ENCODE measurements around the gene PKM. TPM values are rescaled to one million over a fixed set of nuclear protein-coding genes. Genes with fewer than 3 reads are reported as not detected.
"Not testable (repeated sequence)": the region's sequence is repeated elsewhere in the genome, so short reads cannot be mapped to it uniquely, and the experiment has no call there.

Gene PKM
- total RNA-seq, 2 donors from 2014 or later, result 2,229 to 3,912 TPM

DNA sequence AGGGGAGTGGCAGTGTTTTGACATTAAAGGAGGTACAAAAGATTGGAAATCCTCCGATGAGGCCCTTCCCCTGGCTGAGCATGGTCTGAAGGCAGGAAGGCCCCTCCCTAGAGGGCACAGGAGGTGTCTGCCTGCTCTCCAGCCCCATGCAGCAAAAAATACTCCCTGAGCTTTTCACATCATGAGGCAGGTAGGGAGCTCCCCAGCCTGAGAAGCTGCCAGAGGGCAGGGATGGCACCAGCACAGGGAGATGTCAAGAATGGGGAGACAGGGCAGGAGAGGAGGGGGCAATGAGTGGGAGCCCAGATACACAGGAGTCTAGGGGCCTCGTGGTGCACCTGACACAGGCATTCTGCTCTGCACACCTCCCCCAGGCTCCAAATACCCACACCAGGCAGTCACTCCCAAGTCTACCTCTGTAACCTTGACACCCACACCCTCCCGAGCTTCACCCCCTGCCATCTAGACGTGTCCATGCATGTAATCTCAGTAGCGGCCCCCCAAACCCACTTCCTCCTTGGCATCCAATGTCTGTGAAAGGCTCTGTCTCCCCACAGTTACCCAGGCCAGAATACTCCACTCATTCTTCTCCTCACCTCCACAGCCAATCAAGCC lies 56.3 kb downstream of the PKM start:
- Mint-ChIP-seq H3K27ac (no peak overlapping the region), H3K36me3 (no peaks in the 10 kb centered on the region), H3K4me3 (no peak overlapping the region), H3K4me1 (ENCODE audit: low read depth in 2 of 2) (no peaks in the 10 kb centered on the region), H3K9me3 (no peaks in the 10 kb centered on the region), H3K27me3 (peaks cover 9 to 10% of the 10 kb centered on the region in 2 donors)
- DNase-seq (ENCODE audit: low spot score) (no peak), ATAC-seq (peak in 1 of 2 donors; percentile 30)

DNA sequence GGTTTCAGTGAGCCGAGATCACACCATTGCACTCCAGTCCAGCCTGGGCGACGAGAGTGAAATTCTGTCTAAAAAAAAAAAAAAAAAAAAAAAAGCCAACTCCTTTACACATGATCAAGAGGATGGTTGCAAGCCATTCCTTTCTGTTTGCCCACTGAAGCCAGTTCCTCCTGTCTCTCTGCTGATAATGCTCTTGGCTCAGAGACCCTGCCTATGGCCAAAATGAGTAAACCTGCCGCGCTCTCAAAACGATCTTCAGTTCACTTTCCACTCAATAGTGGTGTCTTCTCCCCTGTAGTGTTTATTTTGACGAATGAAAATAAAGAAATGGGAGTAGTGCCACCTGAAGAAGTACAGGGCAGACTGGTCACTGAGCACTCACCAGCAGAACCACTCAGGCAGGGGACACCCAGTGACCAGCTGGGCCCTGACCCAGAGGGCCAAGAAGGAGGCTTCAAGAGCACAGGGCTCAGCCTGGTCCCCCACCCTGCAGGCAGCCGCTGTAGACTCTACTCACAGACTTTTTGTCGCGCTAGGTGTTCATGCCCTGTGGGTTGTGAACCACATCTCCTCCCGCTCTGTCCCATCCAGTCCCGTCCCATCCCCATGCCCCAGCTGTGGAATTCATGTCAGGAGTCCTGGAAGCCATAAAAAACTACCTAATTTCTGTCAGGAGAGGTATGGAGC lies 57.0 kb downstream of the PKM start:
- no peak overlapping the region for H3K27ac Mint-ChIP-seq
- DNase-seq (ENCODE audit: low spot score) (no peak), ATAC-seq (peak in 1 of 2 donors; percentile 3)
- peaks cover 9 to 10% of the 10 kb centered on the region in 2 donors for H3K27me3 Mint-ChIP-seq
- peaks cover 0 to 3% of the 10 kb centered on the region in 2 donors for H3K4me1 Mint-ChIP-seq (ENCODE audit: low read depth in 2 of 2)
- H3K4me3 Mint-ChIP-seq, result no peak overlapping the region
- no peaks in the 10 kb centered on the region for H3K9me3 Mint-ChIP-seq
- H3K36me3 Mint-ChIP-seq, result no peaks in the 10 kb centered on the region

GRCh38 chr15:72173401-72173800 lies 57.6 kb downstream of the PKM start:
- Mint-ChIP-seq H3K9me3 (no peaks in the 10 kb centered on the region), H3K4me1 (ENCODE audit: low read depth in 2 of 2) (peaks cover 0 to 6% of the 10 kb centered on the region in 2 donors), H3K4me3 (no peak overlapping the region), H3K27me3 (peaks cover 9 to 10% of the 10 kb centered on the region in 2 donors), H3K36me3 (no peaks in the 10 kb centered on the region), H3K27ac (no peak overlapping the region)
- no peak for ATAC-seq
- DNase-seq (ENCODE audit: low spot score), result no peak

DNA sequence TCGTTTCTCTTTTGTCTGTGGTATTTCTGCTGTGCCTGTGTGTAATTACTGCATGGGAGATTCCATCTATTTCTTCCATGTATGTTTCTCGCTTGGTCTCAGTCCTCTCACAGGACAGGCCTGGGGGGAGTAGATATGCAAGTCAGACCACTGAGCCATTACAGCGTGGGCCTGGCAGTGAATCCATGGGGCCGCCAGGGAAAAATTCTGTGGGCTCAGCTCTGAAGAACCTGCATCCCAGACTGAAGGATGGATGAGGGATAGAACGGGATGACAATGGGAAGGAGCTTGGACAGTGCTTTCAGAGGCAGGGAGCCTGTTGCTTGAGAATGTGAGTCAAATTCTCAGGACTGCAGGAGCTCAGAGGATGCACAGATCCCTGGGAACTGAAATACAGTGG lies 58.2 kb downstream of the PKM start:
- Mint-ChIP-seq H3K27me3 (peaks cover 9 to 10% of the 10 kb centered on the region in 2 donors), H3K9me3 (no peaks in the 10 kb centered on the region), H3K36me3 (no peaks in the 10 kb centered on the region), H3K4me1 (ENCODE audit: low read depth in 2 of 2) (peaks cover 0 to 9% of the 10 kb centered on the region in 2 donors), H3K27ac (no peak overlapping the region), H3K4me3 (no peak overlapping the region)
- DNase-seq (ENCODE audit: low spot score) (no peak), ATAC-seq (no peak)

- not testable (repeated sequence) for H3K27ac Mint-ChIP-seq; H3K36me3 Mint-ChIP-seq; ATAC-seq; H3K9me3 Mint-ChIP-seq; H3K4me3 Mint-ChIP-seq; H3K27me3 Mint-ChIP-seq; H3K4me1 Mint-ChIP-seq (ENCODE audit: low read depth in 2 of 2); DNase-seq (ENCODE audit: low spot score)
These were observed 59.0 kb downstream of the PKM start for GRCh38 chr15:72171978-72172377.

GRCh38 chr15:72170691-72171090 lies 60.3 kb downstream of the PKM start:
- H3K36me3 Mint-ChIP-seq, result no peaks in the 10 kb centered on the region
- no peak overlapping the region for H3K27ac Mint-ChIP-seq
- H3K4me3 Mint-ChIP-seq, result no peak overlapping the region
- peaks cover 0 to 9% of the 10 kb centered on the region in 2 donors for H3K4me1 Mint-ChIP-seq (ENCODE audit: low read depth in 2 of 2)
- no peaks in the 10 kb centered on the region for H3K9me3 Mint-ChIP-seq
- ATAC-seq (no peak), DNase-seq (ENCODE audit: low spot score) (no peak)
- H3K27me3 Mint-ChIP-seq, result peaks cover 9 to 12% of the 10 kb centered on the region in 2 donors

DNA sequence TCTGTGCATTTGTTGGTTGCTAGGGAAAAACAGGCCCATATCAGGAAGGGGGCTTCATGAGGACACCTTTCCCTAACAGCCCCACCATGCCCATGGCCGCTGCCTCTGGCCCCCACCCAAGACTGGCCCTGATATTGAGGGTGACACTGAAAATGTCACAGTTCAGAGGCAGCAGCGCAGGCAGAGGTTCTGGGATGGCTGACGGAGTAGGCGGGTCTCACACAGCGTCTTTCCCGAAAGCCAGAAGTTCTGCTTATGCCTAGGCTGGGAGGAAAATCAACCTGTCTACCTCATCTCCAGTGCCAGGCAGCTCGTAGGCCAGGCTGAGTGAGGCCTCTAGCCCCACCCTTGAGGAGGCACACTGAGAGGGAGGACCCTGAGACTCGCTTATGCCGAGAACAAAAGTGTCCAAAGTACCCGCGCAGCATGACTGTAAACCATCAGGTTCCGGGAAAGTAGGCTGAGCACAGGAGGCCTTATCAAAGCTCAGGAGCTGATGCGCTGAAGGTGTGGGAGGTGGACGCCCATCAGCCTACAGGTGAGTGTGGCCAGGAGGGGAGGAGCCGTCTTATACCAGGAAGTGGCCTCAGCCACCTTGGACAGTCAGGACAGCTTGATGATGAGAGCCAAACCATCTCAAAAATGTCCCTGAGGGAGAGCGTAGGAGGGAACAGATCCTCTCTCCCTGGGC lies 60.9 kb downstream of the PKM start:
- H3K36me3 Mint-ChIP-seq, result no peaks in the 10 kb centered on the region
- no peaks in the 10 kb centered on the region for H3K9me3 Mint-ChIP-seq
- DNase-seq (ENCODE audit: low spot score) (no peak), ATAC-seq (no peak)
- no peak overlapping the region for H3K4me3 Mint-ChIP-seq
- peaks cover 0 to 9% of the 10 kb centered on the region in 2 donors for H3K4me1 Mint-ChIP-seq (ENCODE audit: low read depth in 2 of 2)
- peaks cover 3 to 6% of the 10 kb centered on the region in 2 donors for H3K27me3 Mint-ChIP-seq
- no peak overlapping the region for H3K27ac Mint-ChIP-seq

DNA sequence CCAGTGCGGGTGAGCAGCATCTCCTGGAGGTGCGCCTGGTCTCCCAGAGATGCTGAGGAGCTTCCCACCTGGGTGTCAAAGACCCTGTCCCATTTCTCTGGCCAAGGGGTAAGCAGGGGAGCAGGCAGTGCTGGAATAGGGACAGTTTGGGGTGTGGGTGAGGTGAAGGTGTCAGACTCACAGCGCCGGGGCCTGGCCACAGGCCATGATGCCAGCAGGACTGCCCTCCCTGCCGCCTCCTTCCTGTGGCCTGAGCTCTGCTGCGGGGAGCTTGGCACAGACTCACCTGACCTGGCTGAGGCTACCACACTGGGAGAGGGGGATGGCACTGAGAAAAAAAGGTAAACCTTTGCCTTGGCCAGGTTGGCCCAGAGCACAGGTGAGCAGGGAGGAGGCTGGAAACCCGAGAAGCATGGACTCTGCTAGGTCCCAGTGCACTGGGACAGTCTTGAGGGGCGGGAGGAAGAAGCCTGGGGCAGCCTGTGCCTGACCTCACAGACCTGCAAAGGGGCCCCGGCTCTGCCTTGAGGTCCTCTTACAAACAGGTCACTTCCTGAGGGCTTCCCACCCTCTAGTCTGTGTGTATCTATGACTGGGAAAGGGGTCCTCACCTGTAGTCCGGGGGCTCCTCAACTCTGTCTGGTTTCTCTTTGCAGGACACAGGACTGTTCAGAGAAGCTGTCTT lies 61.6 kb downstream of the PKM start:
- Mint-ChIP-seq H3K4me1 (ENCODE audit: low read depth in 2 of 2) (peaks cover 0 to 9% of the 10 kb centered on the region in 2 donors), H3K27ac (no peak overlapping the region), H3K36me3 (no peaks in the 10 kb centered on the region), H3K27me3 (peaks cover 0 to 3% of the 10 kb centered on the region in 2 donors), H3K9me3 (no peaks in the 10 kb centered on the region), H3K4me3 (no peak overlapping the region)
- ATAC-seq, result peak in 1 of 2 donors; percentile 11
- no peak for DNase-seq (ENCODE audit: low spot score)

- peaks cover 0 to 3% of the 10 kb centered on the region in 2 donors for H3K27me3 Mint-ChIP-seq
- no peaks in the 10 kb centered on the region for H3K9me3 Mint-ChIP-seq
- H3K27ac Mint-ChIP-seq, result no peak overlapping the region
- H3K4me1 Mint-ChIP-seq (ENCODE audit: low read depth in 2 of 2), result peaks cover 0 to 9% of the 10 kb centered on the region in 2 donors
- ATAC-seq (no peak), DNase-seq (ENCODE audit: low spot score) (no peak)
- no peak overlapping the region for H3K4me3 Mint-ChIP-seq
- no peaks in the 10 kb centered on the region for H3K36me3 Mint-ChIP-seq
These were observed 62.2 kb downstream of the PKM start for GRCh38 chr15:72168808-72169190.

- Mint-ChIP-seq H3K36me3 (no peaks in the 10 kb centered on the region), H3K27ac (no peak overlapping the region), H3K4me1 (ENCODE audit: low read depth in 2 of 2) (peaks cover 0 to 9% of the 10 kb centered on the region in 2 donors), H3K27me3 (peaks cover 0 to 3% of the 10 kb centered on the region in 2 donors), H3K4me3 (no peak overlapping the region), H3K9me3 (no peaks in the 10 kb centered on the region)
- ATAC-seq (no peak), DNase-seq (ENCODE audit: low spot score) (no peak)
These were observed 62.7 kb downstream of the PKM start for GRCh38 chr15:72168131-72168807.

- H3K36me3 Mint-ChIP-seq, result no peaks in the 10 kb centered on the region
- ATAC-seq (no peak), DNase-seq (ENCODE audit: low spot score) (no peak)
- no peak overlapping the region for H3K27ac Mint-ChIP-seq
- H3K9me3 Mint-ChIP-seq, result no peaks in the 10 kb centered on the region
- peaks cover 0 to 3% of the 10 kb centered on the region in 2 donors for H3K27me3 Mint-ChIP-seq
- no peak overlapping the region for H3K4me3 Mint-ChIP-seq
- peaks cover 0 to 9% of the 10 kb centered on the region in 2 donors for H3K4me1 Mint-ChIP-seq (ENCODE audit: low read depth in 2 of 2)
These were observed 63.5 kb downstream of the PKM start for GRCh38 chr15:72167445-72167844.

- H3K4me3 Mint-ChIP-seq, result no peak overlapping the region
- H3K4me1 Mint-ChIP-seq (ENCODE audit: low read depth in 2 of 2), result peaks cover 0 to 9% of the 10 kb centered on the region in 2 donors
- H3K27ac Mint-ChIP-seq, result no peak overlapping the region
- no peaks in the 10 kb centered on the region for H3K36me3 Mint-ChIP-seq
- ATAC-seq (no peak), DNase-seq (ENCODE audit: low spot score) (no peak)
- H3K27me3 Mint-ChIP-seq, result peaks cover 0 to 3% of the 10 kb centered on the region in 2 donors
- H3K9me3 Mint-ChIP-seq, result no peaks in the 10 kb centered on the region
These were observed 64.1 kb downstream of the PKM start for GRCh38 chr15:72166716-72167417.

- Mint-ChIP-seq H3K27me3 (peaks cover 3 to 5% of the 10 kb centered on the region in 2 donors), H3K9me3 (no peaks in the 10 kb centered on the region), H3K27ac (no peak overlapping the region), H3K4me3 (no peak overlapping the region), H3K36me3 (no peaks in the 10 kb centered on the region), H3K4me1 (ENCODE audit: low read depth in 2 of 2) (peaks cover 0 to 3% of the 10 kb centered on the region in 2 donors)
- DNase-seq (ENCODE audit: low spot score), result no peak
- ATAC-seq, result no peak
These were observed 67.3 kb downstream of the PKM start for GRCh38 chr15:72163719-72164118.
